Measurements from ENCODE around the gene PLEKHG4B.

PLEKHG4B gene

GRCh38 chr5:136901-137300 is 44.9 kb downstream of the PLEKHG4B start:
- DNase-seq: no peak

GRCh38 chr5:137741-138140 is 45.8 kb downstream of the PLEKHG4B start:
- no peak for DNase-seq

- DNase-seq: no peak
Measured at GRCh38 chr5:138936-139335, 47.0 kb downstream of the PLEKHG4B start.

GRCh38 chr5:139579-140442 is 47.8 kb downstream of the PLEKHG4B start:
- DNase-seq: no peak

GRCh38 chr5:140443-140829 is 48.5 kb downstream of the PLEKHG4B start:
- no peak for DNase-seq

- no peak for DNase-seq
Measured at GRCh38 chr5:141211-141610, 49.2 kb downstream of the PLEKHG4B start.

GRCh38 chr5:141761-142160 is 49.8 kb downstream of the PLEKHG4B start:
- DNase-seq: no peak

- DNase-seq: no peak
Measured at GRCh38 chr5:142246-142810, 50.4 kb downstream of the PLEKHG4B start.

GRCh38 chr5:143041-143440 is 51.1 kb downstream of the PLEKHG4B start:
- no peak for DNase-seq

GRCh38 chr5:144941-145340 is 53.0 kb downstream of the PLEKHG4B start:
- no peak for DNase-seq

GRCh38 chr5:145585-146323 is 53.8 kb downstream of the PLEKHG4B start:
- no peak for DNase-seq

- DNase-seq: no peak
Measured at GRCh38 chr5:147751-148150, 55.8 kb downstream of the PLEKHG4B start.

- DNase-seq: no peak
Measured at GRCh38 chr5:149745-150485, 57.9 kb downstream of the PLEKHG4B start.

- DNase-seq: no peak
Measured at GRCh38 chr5:150746-151145, 58.8 kb downstream of the PLEKHG4B start.

- no peak for DNase-seq
Measured at GRCh38 chr5:152077-152476, 60.1 kb downstream of the PLEKHG4B start.

GRCh38 chr5:153256-153655 is 61.3 kb downstream of the PLEKHG4B start:
- DNase-seq: no peak

GRCh38 chr5:154236-154635 is 62.3 kb downstream of the PLEKHG4B start:
- DNase-seq: no peak

- no peak for DNase-seq
Measured at GRCh38 chr5:154826-155225, 62.9 kb downstream of the PLEKHG4B start.

- DNase-seq: no peak
Measured at GRCh38 chr5:155651-156410, 63.9 kb downstream of the PLEKHG4B start.

GRCh38 chr5:156411-157072 is 64.6 kb downstream of the PLEKHG4B start:
- DNase-seq: no peak

GRCh38 chr5:157126-157715 is 65.3 kb downstream of the PLEKHG4B start:
- DNase-seq: no peak

Data from NCI-H524 treated with DMSO at 0.1 percent for 48 hours (cell line).